NCI-H524 treated with DMSO at 0.1 percent for 48 hours (cell line): ENCODE measurements around the gene LY6G5C.

Experiments used
- DNase-seq: peaks from one replicate; lab custom pipeline; 2025; lab: John Stamatoyannopoulos, UW

The LY6G5C gene, protein sequence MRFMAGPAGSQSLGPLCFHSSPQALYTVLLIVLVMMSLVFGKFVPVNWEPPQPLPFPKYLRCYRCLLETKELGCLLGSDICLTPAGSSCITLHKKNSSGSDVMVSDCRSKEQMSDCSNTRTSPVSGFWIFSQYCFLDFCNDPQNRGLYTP

DNA sequence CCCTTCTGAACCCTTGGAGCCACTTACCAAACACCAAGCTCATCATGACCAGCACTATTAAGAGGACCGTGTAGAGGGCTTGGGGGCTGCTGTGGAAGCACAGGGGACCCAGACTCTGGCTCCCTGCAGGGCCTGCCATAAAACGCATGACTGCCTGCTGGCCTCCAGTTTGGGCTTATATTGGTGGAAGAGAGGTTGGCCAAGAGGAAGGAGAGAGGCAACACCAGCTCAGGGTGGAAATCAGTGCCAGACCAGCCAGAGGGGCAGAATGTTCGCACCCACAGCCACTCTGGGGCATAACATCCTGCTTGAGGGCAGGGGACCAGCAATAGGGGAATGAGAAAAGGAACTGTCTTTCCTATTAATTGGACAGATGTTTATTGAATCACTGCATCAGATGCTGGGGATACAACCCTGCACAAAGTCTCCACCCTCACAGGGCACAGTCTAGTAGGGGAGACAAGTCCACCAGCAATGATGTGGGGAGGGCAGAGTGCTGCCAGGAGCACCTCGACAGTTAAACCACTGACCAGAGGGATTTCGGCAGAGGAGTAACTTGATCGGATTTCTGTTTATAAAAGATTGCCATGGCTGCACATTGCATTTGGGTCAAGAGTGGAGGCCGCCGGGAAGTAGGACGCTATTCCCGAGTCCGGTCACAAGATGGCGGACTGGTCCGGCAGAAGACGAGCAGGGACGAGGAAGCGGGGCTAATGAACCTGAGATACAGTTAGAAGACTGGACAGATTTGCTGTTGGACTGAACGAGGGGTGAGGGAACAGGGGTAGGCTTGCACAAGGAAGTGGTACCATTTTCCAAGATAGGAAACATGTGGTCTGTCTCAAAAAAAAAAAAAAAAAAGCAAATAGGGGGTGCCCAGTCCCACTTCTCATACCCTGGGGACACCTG is at the start of gene LY6G5C:
TSS of gene LY6G5C (minus strand) at position 842 of the 909 bp plus-strand sequence. CDS start at position 148, 694 bp downstream.
- DNase-seq, result peak; percentile 18

DNA sequence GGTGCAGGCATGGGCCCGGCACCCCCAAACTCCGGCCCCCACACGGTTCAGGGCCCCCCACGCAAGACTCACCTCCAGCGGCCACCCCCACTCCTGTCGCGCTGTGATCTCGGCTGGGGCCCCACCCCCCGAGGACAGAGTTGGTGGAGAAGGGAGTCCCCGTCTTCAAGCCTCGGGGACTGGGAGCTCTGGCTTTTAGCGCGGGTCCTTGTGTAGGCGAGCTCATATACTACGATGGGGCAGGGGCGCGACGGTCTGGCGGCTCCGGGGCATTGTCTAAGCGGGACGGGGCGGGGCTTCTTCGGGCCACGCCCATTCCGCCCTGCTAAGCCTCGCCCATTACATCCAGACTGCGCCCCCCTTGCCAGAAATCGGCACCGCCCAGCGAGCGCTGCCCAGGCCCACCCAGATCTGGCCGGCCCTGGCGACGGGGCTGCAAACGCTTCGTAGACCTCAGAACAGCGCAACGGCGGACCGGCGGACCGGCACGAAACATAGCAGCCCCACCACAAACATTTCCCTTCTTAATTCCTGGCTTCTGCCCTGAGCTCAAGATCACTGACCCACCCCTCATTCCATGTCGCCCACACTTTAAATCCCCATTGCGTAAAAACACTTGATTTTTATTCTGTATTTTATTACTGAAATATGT is 49.2 kb upstream of the LY6G5C start:
- no peak for DNase-seq

DNA sequence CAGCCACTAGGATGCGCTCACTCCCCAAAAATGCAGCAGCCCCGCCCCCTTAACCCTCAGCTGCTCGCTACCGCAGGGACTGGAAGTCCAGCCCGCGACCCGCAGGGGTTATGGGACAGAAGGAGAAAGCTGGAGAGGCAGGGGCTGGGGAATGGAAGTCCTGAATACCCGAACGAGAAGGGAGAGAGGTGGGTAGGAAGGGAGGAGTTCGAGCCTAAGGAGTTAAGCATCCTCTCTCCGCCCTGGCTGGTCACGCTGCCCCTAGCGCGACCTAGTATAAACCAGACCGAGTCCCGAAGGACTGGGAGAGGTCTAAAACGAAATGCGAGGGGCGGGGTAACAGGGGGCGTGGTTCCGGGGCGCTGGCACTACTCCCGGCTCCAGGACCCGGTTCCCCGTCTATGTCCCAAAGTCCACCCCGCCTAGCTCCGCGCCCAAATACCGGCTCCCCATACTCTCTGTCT is 48.7 kb upstream of the LY6G5C start:
- peak; percentile 35 for DNase-seq

DNA sequence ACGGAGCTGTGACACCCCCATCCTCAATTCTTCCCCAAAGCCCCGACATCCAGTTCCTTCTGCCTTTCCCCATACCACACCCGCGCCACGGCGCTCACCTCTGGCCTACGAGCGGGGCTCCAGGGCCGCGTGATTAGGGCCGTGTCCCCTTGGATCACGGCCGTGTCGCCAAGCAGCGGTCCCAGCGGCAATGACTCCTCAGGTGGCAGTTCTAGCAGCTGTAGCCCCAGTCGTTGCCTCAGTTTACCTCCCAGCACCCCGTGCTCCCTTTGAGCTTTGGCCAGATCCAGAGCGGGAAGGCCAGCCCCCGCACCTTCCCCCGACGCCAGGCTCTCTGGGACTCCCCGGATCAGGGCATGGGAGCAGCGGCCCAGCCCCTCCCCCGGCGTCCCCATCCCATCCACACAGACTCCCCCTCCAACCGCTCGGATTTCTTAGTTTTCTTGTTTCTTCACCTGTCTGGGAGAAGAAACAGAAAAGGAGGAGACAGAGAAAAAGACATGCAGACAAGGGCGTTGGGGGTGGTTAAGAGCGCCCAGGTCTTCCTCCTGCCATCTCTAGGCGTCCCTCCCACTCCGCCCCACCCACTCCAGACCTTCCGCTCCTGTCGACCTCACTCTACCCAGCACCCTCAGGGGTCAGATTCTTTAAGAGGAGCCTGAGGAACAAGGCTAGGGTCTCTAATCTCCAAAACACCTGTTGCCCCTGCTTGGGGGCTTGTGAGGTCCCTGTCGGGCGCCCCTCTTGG is 48.1 kb upstream of the LY6G5C start, which contains the start of gene DDAH2:
TSS of gene DDAH2 (minus strand) at position 533 of the 748 bp plus-strand sequence. CDS start at position 395, 138 bp downstream.
- no peak for DNase-seq

DNA sequence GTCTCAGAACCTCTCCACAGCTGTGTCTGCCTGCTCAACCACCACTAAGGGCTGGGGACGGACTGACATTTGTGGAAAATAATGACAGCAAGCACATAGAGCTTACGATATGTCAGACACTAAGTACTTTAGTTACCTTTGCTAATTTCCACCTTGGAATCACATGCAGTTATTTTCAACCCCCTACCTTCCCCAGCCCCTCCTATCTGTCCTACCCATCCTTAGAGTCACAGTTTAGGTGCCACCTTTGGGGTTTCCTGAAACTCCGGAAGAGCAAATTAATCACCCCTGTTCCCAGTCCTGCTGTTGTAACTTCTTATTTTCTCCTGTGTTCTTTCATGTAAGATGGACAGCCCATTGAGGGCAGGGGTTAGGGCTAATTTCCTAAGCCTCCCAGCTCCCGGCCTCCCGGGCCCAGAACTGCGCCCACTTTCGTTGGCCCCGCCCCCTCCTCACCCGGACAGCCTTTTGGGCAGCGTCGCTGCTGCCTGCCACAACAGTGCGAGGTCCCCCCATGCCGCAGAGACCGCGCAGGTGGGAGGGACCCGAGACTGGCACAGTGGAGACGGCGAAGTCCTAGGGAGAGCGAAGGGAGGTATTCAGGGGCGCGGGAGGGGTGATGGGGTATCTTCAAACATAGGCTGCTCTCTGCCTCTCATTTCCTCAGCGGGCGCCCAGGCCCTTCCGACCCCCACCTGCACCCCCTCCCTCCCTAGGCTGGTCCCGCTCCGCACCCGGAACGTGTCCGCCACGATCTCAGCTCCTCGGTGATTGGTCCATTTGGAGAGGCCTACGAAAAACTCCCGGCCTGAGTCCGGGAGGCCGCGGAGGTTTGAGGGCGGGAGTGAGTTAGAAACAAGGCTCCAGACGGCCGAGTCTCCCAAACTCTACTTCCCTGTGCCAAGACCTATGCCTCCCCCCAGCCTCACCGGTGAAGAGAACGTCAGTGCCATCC is 47.1 kb upstream of the LY6G5C start:
- no peak for DNase-seq

DNA sequence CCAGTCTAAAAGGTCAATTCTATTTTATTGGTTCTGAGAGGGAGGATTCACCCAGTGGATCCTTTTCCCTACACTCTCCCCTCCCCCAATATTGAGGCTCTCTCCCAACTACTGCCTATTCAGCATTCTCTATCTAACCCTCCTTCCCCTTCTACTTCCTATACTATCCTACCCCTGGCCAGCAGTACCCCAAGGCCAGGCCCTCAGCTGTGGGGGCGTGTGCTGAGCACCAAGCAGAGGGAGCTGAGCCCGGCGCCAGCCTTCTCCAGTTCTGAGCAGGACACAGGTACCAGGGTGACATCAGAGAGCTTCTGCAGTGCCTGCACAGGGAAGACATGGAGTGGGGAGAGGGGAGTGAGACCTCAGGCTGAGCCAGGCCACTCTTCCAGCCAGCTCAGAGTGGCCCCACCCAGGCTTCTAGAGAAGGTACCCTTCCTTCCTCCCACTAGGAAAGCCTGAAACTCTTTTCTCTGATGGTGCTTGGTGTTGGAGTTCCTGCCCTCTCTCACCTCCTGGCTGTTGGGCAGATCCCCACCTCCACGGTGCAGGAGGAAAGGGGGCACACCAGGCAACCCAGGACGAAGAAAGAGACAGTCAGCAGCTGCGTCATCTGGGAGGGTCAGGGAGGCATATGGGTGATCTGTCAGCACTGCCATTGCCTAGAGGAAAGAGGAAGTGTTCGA is 46.3 kb upstream of the LY6G5C start:
- DNase-seq, result no peak

DNA sequence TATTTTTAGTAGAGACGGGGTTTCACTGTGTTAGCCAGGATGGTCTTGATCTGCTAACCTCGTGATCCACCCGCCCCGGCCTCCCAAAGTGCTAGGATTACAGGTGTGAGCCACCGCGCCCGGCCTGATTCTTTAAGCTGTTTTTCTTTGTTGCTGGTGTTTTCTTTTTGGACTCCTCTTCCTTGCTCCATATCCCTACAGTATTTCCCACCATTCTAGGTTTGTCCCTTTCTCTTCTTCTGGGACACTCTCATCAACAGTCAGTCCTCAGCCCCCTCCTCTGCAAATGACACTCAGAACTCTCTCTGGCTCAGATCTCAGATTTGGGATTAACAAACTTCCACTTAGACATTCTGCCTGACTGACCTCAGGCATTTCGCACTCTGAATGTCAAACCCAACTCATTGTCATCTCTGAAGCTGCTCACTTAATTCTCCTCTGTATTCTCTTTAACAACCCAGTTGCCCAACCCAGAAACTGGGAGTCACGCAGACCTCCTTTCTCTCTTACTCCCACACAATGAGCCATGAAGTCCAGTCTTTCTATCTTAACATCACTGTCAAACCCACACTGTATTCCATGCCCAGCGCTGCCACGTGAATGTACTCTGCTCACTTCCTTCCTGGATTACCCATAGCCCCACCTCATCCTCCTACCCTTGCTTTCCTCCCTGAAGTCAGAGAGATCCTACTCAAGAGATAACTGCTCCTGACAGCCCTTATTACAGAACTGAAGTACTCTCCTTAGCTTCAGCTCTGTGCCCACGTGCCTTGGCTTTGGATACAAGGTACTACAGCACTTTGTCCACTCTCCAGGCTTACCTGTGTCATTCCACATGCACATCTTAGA is 44.9 kb upstream of the LY6G5C start:
- DNase-seq, result no peak

DNA sequence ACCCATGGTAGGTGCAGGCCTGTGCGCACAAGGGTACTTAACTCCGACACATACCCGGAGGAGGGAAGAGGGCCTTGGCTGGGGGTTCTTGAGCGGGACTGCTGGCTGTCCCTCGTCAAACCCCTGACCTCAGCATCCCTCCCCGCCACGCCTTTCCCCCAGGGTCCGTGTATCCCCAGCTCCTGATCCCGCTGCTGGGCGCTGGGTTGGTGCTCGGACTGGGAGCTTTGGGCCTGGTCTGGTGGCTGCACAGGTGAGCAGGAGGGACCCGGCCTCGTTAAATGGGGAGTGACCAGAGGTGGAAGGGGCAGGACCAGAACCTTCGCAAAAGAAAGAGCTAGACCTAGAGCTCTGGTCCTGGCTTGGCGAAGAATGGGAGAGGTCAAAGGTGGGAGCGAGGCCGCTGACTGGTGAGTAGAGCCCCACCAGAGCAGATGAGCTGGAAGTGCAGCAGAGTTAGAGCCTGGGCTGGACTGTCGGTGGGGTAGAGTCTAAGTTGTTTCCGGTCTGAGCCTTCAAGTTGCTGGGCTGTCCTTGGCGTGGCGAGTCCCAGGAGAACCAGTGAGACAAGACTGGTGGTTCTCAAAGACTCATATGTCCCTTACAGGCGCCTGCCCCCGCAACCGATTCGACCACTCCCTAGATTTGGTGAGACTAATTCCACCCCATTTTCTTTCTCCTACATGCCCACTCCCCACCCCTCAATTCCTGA is 43.3 kb upstream of the LY6G5C start:
- DNase-seq, result no peak

DNA sequence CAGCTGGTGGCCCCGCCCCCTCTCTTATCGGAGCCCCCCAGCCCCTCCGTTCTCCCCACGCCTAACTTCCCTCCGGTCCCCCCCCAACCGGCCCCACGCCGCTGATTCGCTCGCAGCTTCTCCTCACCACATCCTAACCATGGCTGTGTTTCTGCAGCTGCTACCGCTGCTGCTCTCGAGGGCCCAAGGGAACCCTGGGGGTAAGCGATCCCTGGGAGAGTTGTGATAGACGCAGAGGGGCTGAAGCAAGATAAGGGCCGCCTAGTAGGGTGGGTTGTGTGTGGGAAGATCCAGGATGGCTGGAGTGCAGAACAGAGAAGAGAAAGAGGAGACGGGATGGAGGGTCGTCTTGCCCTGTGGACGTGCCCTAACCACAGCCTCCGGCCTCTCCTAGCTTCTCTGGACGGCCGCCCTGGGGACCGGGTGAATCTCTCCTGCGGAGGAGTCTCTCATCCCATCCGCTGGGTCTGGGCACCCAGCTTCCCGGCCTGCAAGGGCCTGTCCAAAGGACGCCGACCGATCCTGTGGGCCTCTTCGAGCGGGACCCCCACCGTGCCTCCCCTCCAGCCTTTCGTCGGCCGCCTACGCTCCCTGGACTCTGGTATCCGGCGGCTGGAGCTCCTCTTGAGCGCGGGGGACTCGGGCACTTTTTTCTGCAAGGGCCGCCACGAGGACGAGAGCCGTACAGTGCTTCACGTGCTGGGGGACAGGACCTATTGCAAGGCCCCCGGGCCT is 42.5 kb upstream of the LY6G5C start, which contains the start of gene MPIG6B:
TSS of gene MPIG6B (plus strand) at position 129 of the 735 bp plus-strand sequence. CDS start at position 140, 11 bp downstream.
- no peak for DNase-seq

DNA sequence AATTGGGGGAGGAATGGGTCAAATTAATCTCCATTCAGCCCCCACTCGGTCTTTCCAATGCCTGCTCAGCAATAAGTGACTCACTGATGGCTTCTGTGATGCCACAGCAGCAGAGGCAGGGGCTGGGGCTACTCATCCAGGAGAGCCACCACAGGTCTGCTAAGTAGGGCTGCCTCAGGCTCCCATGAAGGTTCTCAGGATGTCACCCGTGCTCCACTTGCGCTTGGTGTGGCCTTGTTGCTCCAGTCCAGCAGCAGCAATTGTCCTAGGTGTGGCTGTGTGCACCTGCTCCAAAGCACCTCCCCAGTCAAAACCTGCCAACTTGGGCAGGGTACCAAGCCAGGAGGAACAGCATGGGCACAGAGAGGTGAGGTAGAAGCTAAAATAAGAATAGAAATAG is 41.3 kb upstream of the LY6G5C start:
- DNase-seq, result no peak

DNA sequence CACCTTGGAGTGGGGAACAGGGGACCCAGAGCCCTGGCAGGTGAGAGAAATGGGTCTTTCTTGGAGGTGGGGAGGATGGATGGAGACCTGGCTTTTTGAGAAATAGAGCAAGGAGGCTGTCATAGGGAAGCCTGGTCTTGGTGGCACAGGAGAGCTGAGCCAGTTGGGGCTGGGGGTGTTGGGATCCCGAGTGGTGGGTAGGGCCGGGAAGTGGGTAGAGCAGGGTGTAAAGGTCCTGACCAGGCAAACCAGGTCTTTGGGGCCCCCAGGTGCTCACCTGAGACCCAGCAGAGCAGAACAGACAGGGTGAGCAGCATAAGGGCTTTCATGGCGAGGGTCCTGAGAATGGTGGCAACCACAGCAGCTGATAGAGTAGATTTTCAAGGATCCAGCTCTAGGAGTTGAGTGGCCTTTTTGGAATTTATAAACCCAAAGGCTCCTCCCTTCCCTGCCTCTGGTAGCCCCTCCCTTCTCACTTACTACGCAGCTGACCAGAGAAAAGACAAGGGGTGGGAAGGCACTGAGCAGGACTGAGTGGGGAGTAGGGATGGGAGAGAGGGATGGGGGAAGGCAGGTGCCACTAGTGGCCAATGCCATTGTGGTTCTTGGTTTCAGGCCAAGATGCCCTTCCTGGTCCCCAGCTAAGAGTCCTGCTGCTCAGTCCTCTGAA is 40.6 kb upstream of the LY6G5C start, which contains the start of gene LY6G6C:
TSS of gene LY6G6C (minus strand) at position 396 of the 670 bp plus-strand sequence. CDS start at position 329, 67 bp downstream.
- DNase-seq, result no peak

DNA sequence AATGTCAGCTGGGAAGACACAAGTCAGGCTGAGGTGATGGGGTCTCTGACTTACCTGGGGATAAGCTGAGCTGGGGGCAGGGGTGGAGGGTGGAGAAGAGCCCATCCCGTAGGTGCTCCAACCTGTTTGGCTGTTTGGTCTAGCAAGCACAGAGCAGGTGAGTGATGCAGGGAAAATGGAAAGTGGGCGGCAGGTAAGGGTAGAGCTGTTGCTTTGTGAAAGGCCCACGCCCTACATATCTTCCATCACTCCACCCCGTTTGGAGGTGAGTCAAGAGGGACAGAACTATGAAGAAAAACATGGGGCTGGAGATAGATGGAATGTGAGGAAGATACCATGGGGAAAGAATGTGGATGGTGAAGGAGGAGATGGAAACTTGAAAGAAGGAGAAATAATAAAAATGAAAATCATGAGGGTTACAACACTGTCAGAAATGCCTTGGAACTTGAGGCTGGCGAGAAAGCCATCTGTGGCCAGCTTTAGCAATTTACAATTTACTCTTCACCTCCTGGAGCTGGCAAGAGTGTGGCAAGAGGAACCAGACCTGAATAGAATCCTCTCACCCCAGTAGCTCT is 39.4 kb upstream of the LY6G5C start:
- no peak for DNase-seq

DNA sequence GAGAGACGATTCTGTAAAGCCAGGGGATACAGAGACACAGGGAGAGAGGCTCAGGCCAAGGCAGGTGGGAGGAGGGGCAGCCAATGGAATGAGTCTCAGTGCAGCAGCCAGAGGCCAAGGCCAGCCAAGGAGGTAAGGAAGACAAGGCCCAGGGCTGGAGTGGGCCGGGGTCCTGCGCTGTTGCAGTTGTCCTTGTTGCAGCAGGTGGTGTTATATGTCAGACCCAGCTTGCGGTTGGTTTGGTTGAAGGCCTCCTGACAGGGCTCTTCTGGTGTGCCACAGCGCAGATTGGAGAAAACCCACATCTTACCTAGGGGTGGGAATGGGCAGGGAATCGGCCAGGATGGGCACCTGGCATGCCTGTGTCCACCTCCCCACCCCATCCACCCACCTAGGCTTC is 38.1 kb upstream of the LY6G5C start:
- no peak for DNase-seq

DNA sequence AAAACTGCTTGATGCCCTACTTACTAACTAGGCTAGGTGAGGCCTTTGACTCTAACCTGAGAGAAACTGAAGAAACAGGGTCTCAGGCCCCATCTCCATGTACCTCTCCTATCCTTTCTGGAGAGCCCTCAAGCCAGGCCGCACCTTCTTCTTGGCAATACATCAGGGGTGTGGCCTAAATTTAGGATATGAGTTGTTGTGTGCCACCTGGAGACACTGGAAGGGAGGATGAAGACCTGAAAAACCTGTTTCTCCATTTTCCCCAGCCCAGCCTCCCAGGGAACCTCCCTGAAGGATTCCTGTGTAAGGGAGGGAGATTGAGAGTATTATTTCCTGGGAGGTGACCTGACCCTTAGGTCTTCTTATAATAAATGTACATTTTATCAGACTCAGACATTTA is 37.4 kb upstream of the LY6G5C start:
- DNase-seq, result no peak

DNA sequence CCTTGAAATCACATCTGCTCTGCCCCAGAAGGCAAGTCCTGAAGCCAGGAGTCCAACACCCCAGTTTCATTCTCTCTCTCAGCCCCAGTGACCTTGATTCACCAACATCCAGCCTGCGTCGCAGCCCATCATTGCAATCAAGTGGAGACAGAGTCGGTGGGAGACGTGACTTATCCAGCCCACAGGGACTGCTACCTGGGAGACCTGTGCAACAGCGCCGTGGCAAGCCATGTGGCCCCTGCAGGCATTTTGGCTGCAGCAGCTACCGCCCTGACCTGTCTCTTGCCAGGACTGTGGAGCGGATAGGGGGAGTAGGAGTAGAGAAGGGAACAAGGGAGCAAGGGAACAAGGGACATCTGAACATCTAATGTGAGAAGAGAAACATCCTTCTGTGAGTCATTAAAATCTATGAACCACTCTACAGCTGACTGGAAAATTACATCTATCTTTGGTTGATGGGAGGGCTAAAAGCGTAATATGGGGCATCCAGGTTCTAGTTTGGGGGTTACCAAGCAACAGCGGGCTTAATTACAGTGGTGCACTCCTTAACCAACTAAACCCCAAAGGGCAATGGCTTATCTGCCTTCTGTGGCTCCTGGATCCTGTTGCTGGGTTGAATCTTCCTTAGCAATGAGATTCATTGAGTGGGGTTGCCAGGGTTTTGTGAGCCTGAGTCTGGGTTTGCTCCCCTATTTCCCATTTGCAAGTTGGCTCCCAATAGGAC is 36.8 kb upstream of the LY6G5C start:
- DNase-seq, result no peak
